NCI-H2029 treated with DMSO at 0.1 percent for 48 hours (cell line): ENCODE data around the gene LCE3C.
"Not testable (repeated sequence)": the region's sequence is repeated elsewhere in the genome, so short reads cannot be mapped to it uniquely, and the experiment has no call there.

Experiments used
- DNase-seq: peaks from one replicate; lab custom pipeline; 2025; lab: John Stamatoyannopoulos, UW

The LCE3C gene

GRCh38 chr1:152599934-152600333, at the start of gene LCE3C:
Gene LCE3C (plus strand): TSS chr1:152600234. CDS start chr1:152600732, 498 bp downstream.
- no peak for DNase-seq

- no peak for DNase-seq
These were observed 34.9 kb upstream of the LCE3C start for GRCh38 chr1:152565115-152565514.

- DNase-seq: no peak
These were observed 34.4 kb upstream of the LCE3C start for GRCh38 chr1:152565535-152566215.

GRCh38 chr1:152566681-152567080, 33.4 kb upstream of the LCE3C start, which contains the start of gene LCE3E:
Gene LCE3E (minus strand): TSS chr1:152566780. CDS start chr1:152566208, 572 bp downstream.
- no peak for DNase-seq

- no peak for DNase-seq
These were observed 22.9 kb upstream of the LCE3C start for GRCh38 chr1:152577168-152577567.

- not testable (repeated sequence) for DNase-seq
These were observed 20.5 kb upstream of the LCE3C start for GRCh38 chr1:152579526-152579925.

GRCh38 chr1:152580433-152580832, 19.6 kb upstream of the LCE3C start, which contains the start of gene LCE3D:
Gene LCE3D (minus strand): TSS chr1:152580516. CDS start chr1:152579936, 580 bp downstream.
- no peak for DNase-seq

- DNase-seq: no peak
These were observed 17.4 kb upstream of the LCE3C start for GRCh38 chr1:152582647-152583046.

- DNase-seq: no peak
These were observed 14.4 kb upstream of the LCE3C start for GRCh38 chr1:152585586-152585985.

- no peak for DNase-seq
These were observed 3.0 kb upstream of the LCE3C start for GRCh38 chr1:152596986-152597385.

GRCh38 chr1:152613511-152613910, 13.5 kb downstream of the LCE3C start, which contains the start of gene LCE3B:
Gene LCE3B (plus strand): TSS chr1:152613811. CDS start chr1:152613811, 0 bp downstream.
- no peak for DNase-seq

- no peak for DNase-seq
These were observed 22.0 kb downstream of the LCE3C start for GRCh38 chr1:152621993-152622392.

GRCh38 chr1:152622803-152623202, 22.8 kb downstream of the LCE3C start, which contains the start of gene LCE3A:
Gene LCE3A (minus strand): TSS chr1:152623103. CDS start chr1:152623103, 0 bp downstream.
- no peak for DNase-seq

- no peak for DNase-seq
These were observed 23.3 kb downstream of the LCE3C start for GRCh38 chr1:152623203-152623844.

GRCh38 chr1:152626744-152627143, 26.7 kb downstream of the LCE3C start:
- no peak for DNase-seq

GRCh38 chr1:152630596-152630995, 30.6 kb downstream of the LCE3C start:
- DNase-seq: no peak

GRCh38 chr1:152640351-152640750, 40.3 kb downstream of the LCE3C start:
- DNase-seq: no peak

GRCh38 chr1:152643945-152644344, 43.9 kb downstream of the LCE3C start:
- DNase-seq: no peak

- no peak for DNase-seq
These were observed 45.1 kb downstream of the LCE3C start for GRCh38 chr1:152645146-152645545.

- DNase-seq: no peak
These were observed 46.6 kb downstream of the LCE3C start for GRCh38 chr1:152646656-152647055.
